Stimulated activated CD4-positive, alpha-beta T cell treated with anti-CD3 and anti-CD28 coated beads, Interleukin-4, amount 100 ng/mL, for 1 hour (primary cell): Measurements from ENCODE around the gene RAB3GAP1.
"Not testable (repeated sequence)": the region's sequence is repeated elsewhere in the genome, so short reads cannot be mapped to it uniquely, and the experiment has no call there.

Source experiments
- DNase-seq: peaks from one replicate; pipeline ENCODE4 v3.0.0-alpha.2; 2020

RAB3GAP1 gene

GRCh38 chr2:135056790-135057189 is 4.7 kb downstream of the RAB3GAP1 start:
- DNase-seq: no peak

- no peak for DNase-seq
Observed at GRCh38 chr2:135059577-135059976, 7.5 kb downstream of the RAB3GAP1 start.

- no peak for DNase-seq
Observed at GRCh38 chr2:135063210-135063609, 11.1 kb downstream of the RAB3GAP1 start.

GRCh38 chr2:135064149-135064548 is 12.1 kb downstream of the RAB3GAP1 start:
- DNase-seq: no peak

GRCh38 chr2:135066710-135067109 is 14.6 kb downstream of the RAB3GAP1 start:
- DNase-seq: no peak

- no peak for DNase-seq
Observed at GRCh38 chr2:135072125-135072997, 20.3 kb downstream of the RAB3GAP1 start.

GRCh38 chr2:135074216-135074615 is 22.1 kb downstream of the RAB3GAP1 start:
- no peak for DNase-seq

GRCh38 chr2:135076556-135076955 is 24.5 kb downstream of the RAB3GAP1 start:
- DNase-seq: no peak

GRCh38 chr2:135078417-135078816 is 26.3 kb downstream of the RAB3GAP1 start:
- no peak for DNase-seq

- no peak for DNase-seq
Observed at GRCh38 chr2:135086222-135086621, 34.1 kb downstream of the RAB3GAP1 start.

- not testable (repeated sequence) for DNase-seq
Observed at GRCh38 chr2:135089597-135089996, 37.5 kb downstream of the RAB3GAP1 start.

GRCh38 chr2:135091681-135092080 is 39.6 kb downstream of the RAB3GAP1 start:
- DNase-seq: no peak

GRCh38 chr2:135093193-135093592 is 41.1 kb downstream of the RAB3GAP1 start:
- DNase-seq: no peak

GRCh38 chr2:135093670-135094330 is 41.7 kb downstream of the RAB3GAP1 start:
- no peak for DNase-seq

- DNase-seq: no peak
Observed at GRCh38 chr2:135094508-135094907, 42.4 kb downstream of the RAB3GAP1 start.

- no peak for DNase-seq
Observed at GRCh38 chr2:135095591-135095990, 43.5 kb downstream of the RAB3GAP1 start.

GRCh38 chr2:135096665-135097446 is 44.8 kb downstream of the RAB3GAP1 start:
- DNase-seq: no peak

GRCh38 chr2:135097532-135098231 is 45.6 kb downstream of the RAB3GAP1 start:
- DNase-seq: no peak

GRCh38 chr2:135099802-135100483 is 47.9 kb downstream of the RAB3GAP1 start:
- no peak for DNase-seq

- DNase-seq: no peak
Observed at GRCh38 chr2:135103843-135104242, 51.8 kb downstream of the RAB3GAP1 start.

- not testable (repeated sequence) for DNase-seq
Observed at GRCh38 chr2:135105513-135106316, 53.6 kb downstream of the RAB3GAP1 start.
